Tibial nerve (tissue), 4 donors: ENCODE data around the gene JMJD1C. TPM values are rescaled to one million over a fixed set of nuclear protein-coding genes. Genes with fewer than 3 reads are reported as not detected.

Experiments used
- DNase-seq, 2 donors: peaks; one replicate each; pipeline ENCODE4 v3.0.0-alpha.2; 2019; ENCODE audit warnings: low spot score in 2 of 2
- H3K27ac ChIP-seq, 4 donors: fragments of 200-600 bp; sonication (generic) in 3 of 4; one replicate each; pipeline ENCODE4 v1.5.1; 2017 to 2019; ENCODE audit warnings: mild to moderate bottlenecking in 1 of 4
- H3K27me3 ChIP-seq, 2 donors: fragments of 200-600 bp; sonication (generic) in 1 of 2; one replicate each; pipeline versions ENCODE4 v1.5.1 to v1.6.0; 2017 to 2019
- H3K36me3 ChIP-seq, 3 donors: fragments of 200-600 bp; sonication (generic); one replicate each; pipeline ENCODE4 v1.5.1; 2018 to 2019
- H3K4me1 ChIP-seq, 4 donors: fragments of 200-600 bp; sonication (generic) in 3 of 4; one replicate each; pipeline ENCODE4 v1.5.1; 2017 to 2019
- H3K4me3 ChIP-seq, 4 donors: fragments of 200-600 bp; sonication (generic) in 3 of 4; one replicate each; pipeline ENCODE4 v1.5.1; 2017 to 2019; ENCODE audit warnings: mild to moderate bottlenecking in 1 of 4, moderate library complexity in 1 of 4
- H3K9me3 ChIP-seq, 4 donors: fragments of 200-600 bp; sonication (generic) in 3 of 4; one replicate each; pipeline ENCODE4 v1.5.1; 2017 to 2019
- CTCF ChIP-seq, 5 experiments: fragments of 200-600 bp in 3 of 5; fragments of 450-650 bp in 2 of 5; sonication (generic) in 3 of 5; IDR thresholded peaks; one replicate each; pipeline ENCODE4 v1.5.1; 2016 to 2019; ENCODE audit warnings: antibody characterized with exemption in 5 of 5, mild to moderate bottlenecking in 3 of 5, moderate library complexity in 2 of 5
- EP300 ChIP-seq, 2 donors: sonication (generic); formaldehyde crosslinking; IDR thresholded peaks; one replicate each; pipeline ENCODE4 v1.6.1; 2017; ENCODE audit warnings: antibody characterized with exemption in 2 of 2, mild to moderate bottlenecking in 1 of 2
- POLR2A ChIP-seq, 2 donors: fragments of 450-650 bp; IDR thresholded peaks; one replicate each; pipeline ENCODE4 v1.6.1; 2017; ENCODE audit warnings: antibody characterized with exemption in 2 of 2, mild to moderate bottlenecking in 2 of 2, moderate library complexity in 2 of 2
- WGBS, 2 donors: methylation state at CpG; one replicate each; pipeline ENCODE4 v1.1.5; 2018; 5-methylcytosine and 5-hydroxymethylcytosine counted together
- total RNA-seq, 4 donors: library from RNA; depleted of rRNA; stranded (reverse); fragments of >200 nt; gene quantifications; one replicate each; pipeline ENCODE4 v1.1.0, GENCODE V29; 2016

Gene JMJD1C
- total RNA-seq, 4 donors from 2014 or later, result 100 to 156 (median 131) TPM

GRCh38 chr10:63396133-63396761 lies 69.5 kb downstream of the JMJD1C start:
- Histone ChIP-seq H3K27me3 (no peaks in the 10 kb centered on the region), H3K4me1 (no peaks in the 10 kb centered on the region), H3K36me3 (peaks cover 0 to 8% (median 0%) of the 10 kb centered on the region in 3 donors), H3K4me3 (no peak overlapping the region), H3K27ac (no peak overlapping the region), H3K9me3 (peaks cover 0 to under 1% (median 0%) of the 10 kb centered on the region in 4 donors)
- 57 to 61% methylated on average over 7 of the region's 7 CpGs for WGBS, 2 donors
- no peak for DNase-seq
- no peak for TF ChIP-seq CTCF (IDR thresholded peaks at IDR 0.05)
- no peak for TF ChIP-seq EP300 (IDR thresholded peaks at IDR 0.05)
- no peak for TF ChIP-seq POLR2A (IDR thresholded peaks at IDR 0.05)

- no peak overlapping the region for H3K4me3 ChIP-seq
- peaks cover 0 to 13% (median 0%) of the 10 kb centered on the region in 3 donors for H3K36me3 ChIP-seq
- TF ChIP-seq CTCF (IDR thresholded peaks at IDR 0.05) (no peak), EP300 (IDR thresholded peaks at IDR 0.05) (no peak), POLR2A (IDR thresholded peaks at IDR 0.05) (no peak)
- H3K9me3 ChIP-seq, result peaks cover 0 to 16% (median 3%) of the 10 kb centered on the region in 4 donors
- 96% methylated on average over 7 of the region's 7 CpGs for WGBS, 2 donors
- H3K4me1 ChIP-seq, result no peaks in the 10 kb centered on the region
- no peak for DNase-seq
- H3K27me3 ChIP-seq, result no peaks in the 10 kb centered on the region
- H3K27ac ChIP-seq, result no peak overlapping the region
Measured at GRCh38 chr10:63393050-63393449, 72.7 kb downstream of the JMJD1C start.

GRCh38 chr10:63392224-63392623 lies 73.6 kb downstream of the JMJD1C start:
- H3K9me3 ChIP-seq, result peaks cover 0 to 16% (median 3%) of the 10 kb centered on the region in 4 donors
- 96 to 98% methylated on average over 6 of the region's 6 CpGs for WGBS, 2 donors
- H3K27me3 ChIP-seq, result no peaks in the 10 kb centered on the region
- peaks cover 0 to 13% (median 0%) of the 10 kb centered on the region in 3 donors for H3K36me3 ChIP-seq
- no peak for DNase-seq
- H3K4me3 ChIP-seq, result no peak overlapping the region
- no peak overlapping the region for H3K27ac ChIP-seq
- TF ChIP-seq POLR2A (IDR thresholded peaks at IDR 0.05), result no peak
- no peak for TF ChIP-seq CTCF (IDR thresholded peaks at IDR 0.05)
- TF ChIP-seq EP300 (IDR thresholded peaks at IDR 0.05), result no peak
- H3K4me1 ChIP-seq, result no peaks in the 10 kb centered on the region

- H3K36me3 ChIP-seq, result peaks cover 0 to 13% (median 0%) of the 10 kb centered on the region in 3 donors
- H3K9me3 ChIP-seq, result peaks cover 0 to 16% (median 3%) of the 10 kb centered on the region in 4 donors
- no peak overlapping the region for H3K27ac ChIP-seq
- WGBS, 2 donors, result 90 to 91% methylated on average over 4 of the region's 4 CpGs
- H3K4me3 ChIP-seq, result no peak overlapping the region
- H3K4me1 ChIP-seq, result no peaks in the 10 kb centered on the region
- no peak for DNase-seq
- no peaks in the 10 kb centered on the region for H3K27me3 ChIP-seq
- TF ChIP-seq CTCF (IDR thresholded peaks at IDR 0.05) (no peak), POLR2A (IDR thresholded peaks at IDR 0.05) (no peak), EP300 (IDR thresholded peaks at IDR 0.05) (no peak)
Measured at GRCh38 chr10:63391812-63392211, 74.0 kb downstream of the JMJD1C start.

GRCh38 chr10:63390521-63390920 lies 75.3 kb downstream of the JMJD1C start:
- Histone ChIP-seq H3K4me1 (no peaks in the 10 kb centered on the region), H3K27ac (no peak overlapping the region), H3K9me3 (peaks cover 0 to 16% (median 3%) of the 10 kb centered on the region in 4 donors), H3K4me3 (no peak overlapping the region), H3K36me3 (peaks cover 0 to 13% (median 0%) of the 10 kb centered on the region in 3 donors), H3K27me3 (no peaks in the 10 kb centered on the region)
- TF ChIP-seq EP300 (IDR thresholded peaks at IDR 0.05), result no peak
- TF ChIP-seq CTCF (IDR thresholded peaks at IDR 0.05), result no peak
- no peak for TF ChIP-seq POLR2A (IDR thresholded peaks at IDR 0.05)
- 98 to 100% methylated on average over 1 of the region's 1 CpG for WGBS, 2 donors
- no peak for DNase-seq
